HepG2 (cell line): ENCODE data around the gene SERHL2. TPM values are rescaled to one million over a fixed set of nuclear protein-coding genes. Genes with fewer than 3 reads are reported as not detected.

Experiments
- KDM6A ChIP-seq: IDR thresholded peaks from 2 replicates; pipeline ENCODE4 v1.6.1; 2016; ENCODE audit warnings: low read depth
- MED8 ChIP-seq: sonication (generic); formaldehyde crosslinking; IDR thresholded peaks from 2 replicates; pipeline ENCODE4 v1.8.1; 2023; ENCODE audit warnings: mild to moderate bottlenecking, missing genetic modification reagents; ENCODE audit not compliant: insufficient replicate concordance
- NONO ChIP-seq, 2 experiments: fragments of 450-650 bp in 1 of 2; sonication (generic) in 1 of 2; formaldehyde crosslinking in 1 of 2; IDR thresholded peaks in 1 of 2; conservative IDR thresholded peaks in 1 of 2; 2 replicates each; pipeline versions ENCODE4 v1.6.1 to v1.8.0; 2017 to 2022; ENCODE audit warnings: mild to moderate bottlenecking in 1 of 2, missing genetic modification reagents in 1 of 2, moderate library complexity in 1 of 2
- NR2C2 ChIP-seq: sonication (generic); formaldehyde crosslinking; IDR thresholded peaks from 2 replicates; pipeline ENCODE4 v1.4.0; 2020; ENCODE audit warnings: missing genetic modification reagents, mild to moderate bottlenecking, moderate library complexity, borderline replicate concordance
- NR3C1 ChIP-seq: sonication (generic); formaldehyde crosslinking; IDR thresholded peaks from 2 replicates; pipeline ENCODE4 v1.4.0; 2020; ENCODE audit warnings: missing genetic modification reagents
- RFXANK ChIP-seq: IDR thresholded peaks from 2 replicates; pipeline ENCODE4 v1.6.1; 2016
- TFAP4 ChIP-seq: sonication (generic); IDR thresholded peaks from 2 replicates; pipeline ENCODE4 v1.6.1; 2016; ENCODE audit warnings: low read depth, borderline replicate concordance
- TFDP1 ChIP-seq: IDR thresholded peaks from 2 replicates; pipeline ENCODE4 v1.6.1; 2016; ENCODE audit warnings: missing compliant biosample characterization, missing genetic modification reagents, borderline replicate concordance
- ZBTB44 ChIP-seq: sonication (generic); formaldehyde crosslinking; IDR thresholded peaks from 2 replicates; pipeline ENCODE4 v1.4.0; 2020; ENCODE audit warnings: missing genetic modification reagents
- ZBTB8A ChIP-seq: sonication (generic); formaldehyde crosslinking; IDR thresholded peaks from 2 replicates; pipeline ENCODE4 v1.4.0; 2020; ENCODE audit warnings: mild to moderate bottlenecking, low read depth, missing genetic modification reagents, borderline replicate concordance
- ZC3H13 ChIP-seq: sonication (generic); formaldehyde crosslinking; IDR thresholded peaks from 2 replicates; pipeline ENCODE4 v1.8.1; 2023; ENCODE audit warnings: mild to moderate bottlenecking, missing genetic modification reagents, moderate library complexity
- ZNF33B ChIP-seq: sonication (generic); formaldehyde crosslinking; IDR thresholded peaks from 2 replicates; pipeline ENCODE4 v1.5.1; 2020; ENCODE audit warnings: mild to moderate bottlenecking, missing genetic modification reagents
- ZSCAN12 ChIP-seq: sonication (generic); formaldehyde crosslinking; IDR thresholded peaks from 2 replicates; pipeline ENCODE4 v1.9.0; 2021; ENCODE audit warnings: mild to moderate bottlenecking, missing genetic modification reagents
- polyA plus RNA-seq, 8 experiments: library from polyadenylated mRNA; depleted of rRNA in 3 of 8; stranded (reverse) in 7 of 8; unstranded in 1 of 8; fragments of >200 nt; fragmentation: Illumina TruSeq in 4 of 8; extraction: Trizol in 4 of 8; gene quantifications; 2 replicates each; pipeline versions ENCODE4 v1.2.1 to v1.2.3, GENCODE V29; 2011 to 2016; ENCODE audit warnings: low read depth in 4 of 8, missing spikeins in 1 of 8, mixed read lengths in 1 of 8; ENCODE audit not compliant: insufficient read depth in 1 of 8
- total RNA-seq, 5 experiments: library from RNA; depleted of rRNA; stranded (reverse); fragments of >200 nt; fragmentation: Illumina TruSeq; extraction: Trizol; gene quantifications; 2 replicates each; pipeline ENCODE4 v1.2.3, GENCODE V29; 2016; ENCODE audit warnings: low read depth in 1 of 5
- TF ChIP-seq, protein P1 (sequence below): sonication (generic); formaldehyde crosslinking; IDR thresholded peaks from 2 replicates; pipeline ENCODE4 v1.4.0; 2020; ENCODE audit warnings: missing genetic modification reagents
- TF ChIP-seq, protein P2 (sequence below), 2 experiments: sonication (generic) in 1 of 2; formaldehyde crosslinking in 1 of 2; IDR thresholded peaks; 2 replicates each; pipeline versions ENCODE4 v1.4.0 to v1.6.1; 2016 to 2020; ENCODE audit warnings: borderline replicate concordance in 1 of 2, low read depth in 1 of 2, mild to moderate bottlenecking in 1 of 2, missing genetic modification reagents in 1 of 2

Gene SERHL2
- total and polyA plus RNA-seq, 2 of the 13 experiments (the other 11 are each of a cell fraction or from before 2014, with no cell fraction given) = 1.0 to 1.8 TPM

GRCh38 chr22:42553475-42554361 is at the start of gene SERHL2 (continued):
- TF ChIP-seq, protein P1, sequence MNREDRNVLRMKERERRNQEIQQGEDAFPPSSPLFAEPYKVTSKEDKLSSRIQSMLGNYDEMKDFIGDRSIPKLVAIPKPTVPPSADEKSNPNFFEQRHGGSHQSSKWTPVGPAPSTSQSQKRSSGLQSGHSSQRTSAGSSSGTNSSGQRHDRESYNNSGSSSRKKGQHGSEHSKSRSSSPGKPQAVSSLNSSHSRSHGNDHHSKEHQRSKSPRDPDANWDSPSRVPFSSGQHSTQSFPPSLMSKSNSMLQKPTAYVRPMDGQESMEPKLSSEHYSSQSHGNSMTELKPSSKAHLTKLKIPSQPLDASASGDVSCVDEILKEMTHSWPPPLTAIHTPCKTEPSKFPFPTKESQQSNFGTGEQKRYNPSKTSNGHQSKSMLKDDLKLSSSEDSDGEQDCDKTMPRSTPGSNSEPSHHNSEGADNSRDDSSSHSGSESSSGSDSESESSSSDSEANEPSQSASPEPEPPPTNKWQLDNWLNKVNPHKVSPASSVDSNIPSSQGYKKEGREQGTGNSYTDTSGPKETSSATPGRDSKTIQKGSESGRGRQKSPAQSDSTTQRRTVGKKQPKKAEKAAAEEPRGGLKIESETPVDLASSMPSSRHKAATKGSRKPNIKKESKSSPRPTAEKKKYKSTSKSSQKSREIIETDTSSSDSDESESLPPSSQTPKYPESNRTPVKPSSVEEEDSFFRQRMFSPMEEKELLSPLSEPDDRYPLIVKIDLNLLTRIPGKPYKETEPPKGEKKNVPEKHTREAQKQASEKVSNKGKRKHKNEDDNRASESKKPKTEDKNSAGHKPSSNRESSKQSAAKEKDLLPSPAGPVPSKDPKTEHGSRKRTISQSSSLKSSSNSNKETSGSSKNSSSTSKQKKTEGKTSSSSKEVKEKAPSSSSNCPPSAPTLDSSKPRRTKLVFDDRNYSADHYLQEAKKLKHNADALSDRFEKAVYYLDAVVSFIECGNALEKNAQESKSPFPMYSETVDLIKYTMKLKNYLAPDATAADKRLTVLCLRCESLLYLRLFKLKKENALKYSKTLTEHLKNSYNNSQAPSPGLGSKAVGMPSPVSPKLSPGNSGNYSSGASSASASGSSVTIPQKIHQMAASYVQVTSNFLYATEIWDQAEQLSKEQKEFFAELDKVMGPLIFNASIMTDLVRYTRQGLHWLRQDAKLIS (CRISPR knock-in tag) = no peak
- 0 out of 2 replicates have a peak, but pooled peaks have one; percentile 59 for TF ChIP-seq TFDP1 (CRISPR knock-in tag)
- TF ChIP-seq ZSCAN12 = no peak
- TF ChIP-seq, protein P2, sequence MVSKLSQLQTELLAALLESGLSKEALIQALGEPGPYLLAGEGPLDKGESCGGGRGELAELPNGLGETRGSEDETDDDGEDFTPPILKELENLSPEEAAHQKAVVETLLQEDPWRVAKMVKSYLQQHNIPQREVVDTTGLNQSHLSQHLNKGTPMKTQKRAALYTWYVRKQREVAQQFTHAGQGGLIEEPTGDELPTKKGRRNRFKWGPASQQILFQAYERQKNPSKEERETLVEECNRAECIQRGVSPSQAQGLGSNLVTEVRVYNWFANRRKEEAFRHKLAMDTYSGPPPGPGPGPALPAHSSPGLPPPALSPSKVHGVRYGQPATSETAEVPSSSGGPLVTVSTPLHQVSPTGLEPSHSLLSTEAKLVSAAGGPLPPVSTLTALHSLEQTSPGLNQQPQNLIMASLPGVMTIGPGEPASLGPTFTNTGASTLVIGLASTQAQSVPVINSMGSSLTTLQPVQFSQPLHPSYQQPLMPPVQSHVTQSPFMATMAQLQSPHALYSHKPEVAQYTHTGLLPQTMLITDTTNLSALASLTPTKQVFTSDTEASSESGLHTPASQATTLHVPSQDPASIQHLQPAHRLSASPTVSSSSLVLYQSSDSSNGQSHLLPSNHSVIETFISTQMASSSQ (IDR thresholded peaks at IDR 0.05; ENCODE audit: low read depth) = no peak
- TF ChIP-seq, protein P2 (CRISPR knock-in tag; IDR thresholded peaks at IDR 0.05; ENCODE audit: borderline replicate concordance) = 0 out of 2 replicates have a peak, but pooled peaks have one; percentile 34
- no peak for TF ChIP-seq MED8 (CRISPR knock-in tag)
- no peak; the same call in 1 of the 2 replicates for TF ChIP-seq ZC3H13
- no peak for TF ChIP-seq NR2C2
- TF ChIP-seq ZBTB44 (CRISPR knock-in tag) = no peak
- no peak for TF ChIP-seq TFAP4
- TF ChIP-seq KDM6A (CRISPR knock-in tag) = no peak
- TF ChIP-seq NONO (IDR thresholded peaks at IDR 0.05) = no peak
- TF ChIP-seq NONO (CRISPR knock-in tag; conservative IDR thresholded peaks at IDR 0.05) = peak; percentile 81
- TF ChIP-seq ZNF33B (CRISPR knock-in tag) = 0 out of 2 replicates have a peak, but pooled peaks have one; percentile 19
- no peak for TF ChIP-seq NR3C1 (CRISPR knock-in tag)
- TF ChIP-seq ZBTB8A (CRISPR knock-in tag) = no peak
- TF ChIP-seq RFXANK = no peak
